DND-41 (cell line): Measurements from ENCODE around the gene C19orf47.
"Not testable (repeated sequence)": the region's sequence is repeated elsewhere in the genome, so short reads cannot be mapped to it uniquely, and the experiment has no call there.

Source experiments
- ATAC-seq: fragments of 200-7000 bp; cut with Tn5 transposase; 3 replicates; pipeline ENCODE4 v1.9.1; 2021; ENCODE audit warnings: low read depth; ENCODE audit not compliant: insufficient read depth
- DNase-seq: peaks from one replicate; pipeline ENCODE4 v3.0.0-alpha.2; 2020
- H2AFZ ChIP-seq: 2 replicates; pipeline ENCODE4 v1.6.0; 2012; ENCODE audit warnings: low read depth, low read length
- H3K27ac ChIP-seq: 2 replicates; pipeline ENCODE4 v1.5.1; 2012; ENCODE audit warnings: low read length, inconsistent platforms
- H3K27me3 ChIP-seq: fragments of 200-600 bp; sonication (generic); 2 replicates; pipeline ENCODE4 v1.6.0; 2012; ENCODE audit warnings: low read length, mild to moderate bottlenecking, inconsistent platforms; ENCODE audit not compliant: insufficient read depth, poor library complexity
- H3K36me3 ChIP-seq: 2 replicates; pipeline ENCODE4 v1.5.1; 2012; ENCODE audit warnings: low read length, inconsistent platforms; ENCODE audit not compliant: insufficient read depth
- H3K4me1 ChIP-seq: 2 replicates; pipeline ENCODE4 v1.5.1; 2012; ENCODE audit warnings: mild to moderate bottlenecking, low read length; ENCODE audit not compliant: insufficient read depth
- H3K4me2 ChIP-seq: 2 replicates; pipeline ENCODE4 v1.6.0; 2012; ENCODE audit warnings: mild to moderate bottlenecking, moderate library complexity, low read length, inconsistent platforms; ENCODE audit not compliant: insufficient read depth
- H3K4me3 ChIP-seq, 2 experiments: fragments of 200-600 bp in 1 of 2; shearing (Covaris generic) in 1 of 2; 2 replicates each; pipeline ENCODE4 v1.5.1; 2012 to 2016; ENCODE audit warnings: inconsistent platforms in 2 of 2, low read length in 2 of 2, mild to moderate bottlenecking in 2 of 2, low read depth in 1 of 2, moderate library complexity in 1 of 2
- H3K79me2 ChIP-seq: 2 replicates; pipeline ENCODE4 v1.6.0; 2012; ENCODE audit warnings: low read length, inconsistent platforms; ENCODE audit not compliant: insufficient read depth
- H3K9ac ChIP-seq: 2 replicates; pipeline ENCODE4 v1.6.0; 2012; ENCODE audit warnings: low read depth, mild to moderate bottlenecking, inconsistent platforms, low read length, moderate library complexity
- H3K9me3 ChIP-seq: 2 replicates; pipeline ENCODE4 v1.5.1; 2012; ENCODE audit warnings: low read length, moderate library complexity, mild to moderate bottlenecking, inconsistent platforms; ENCODE audit not compliant: insufficient read depth, severe bottlenecking
- H4K20me1 ChIP-seq: 2 replicates; pipeline ENCODE4 v1.6.0; 2012; ENCODE audit warnings: low read length; ENCODE audit not compliant: insufficient read depth
- CTCF ChIP-seq: IDR thresholded peaks from 2 replicates; pipeline ENCODE4 v1.5.1; 2012; ENCODE audit warnings: borderline replicate concordance, low read length, moderate library complexity, mild to moderate bottlenecking; ENCODE audit not compliant: poor library complexity, severe bottlenecking; ENCODE audit errors: extremely low read depth
- EZH2 ChIP-seq: IDR thresholded peaks from 3 replicates; pipeline ENCODE4 v1.6.1; 2012; ENCODE audit warnings: borderline replicate concordance, low read depth, mild to moderate bottlenecking, moderate library complexity, low read length, inconsistent platforms; ENCODE audit not compliant: severe bottlenecking

The C19orf47 gene

GRCh38 chr19:40335855-40336600 is 12.2 kb downstream of the C19orf47 start:
- no peaks in the 10 kb centered on the region for H3K27me3 ChIP-seq
- DNase-seq (no peak), ATAC-seq (no peak)
- no peak overlapping the region for H3K4me2 ChIP-seq
- H3K36me3 ChIP-seq, result peaks cover 69% of the 10 kb centered on the region
- H3K79me2 ChIP-seq, result peaks cover 28% of the 10 kb centered on the region
- no peak overlapping the region for H2AFZ ChIP-seq
- TF ChIP-seq CTCF (no peak), EZH2 (no peak)
- no peaks in the 10 kb centered on the region for H3K4me1 ChIP-seq
- no peak overlapping the region for H3K4me3 ChIP-seq
- no peak overlapping the region for H3K9ac ChIP-seq
- H3K27ac ChIP-seq, result no peak overlapping the region
- H3K9me3 ChIP-seq, result no peaks in the 10 kb centered on the region
- H4K20me1 ChIP-seq, result peaks cover 27% of the 10 kb centered on the region

- no peak overlapping the region for H2AFZ ChIP-seq
- no peak overlapping the region for H3K4me3 ChIP-seq
- peaks cover 72% of the 10 kb centered on the region for H3K36me3 ChIP-seq
- H3K4me2 ChIP-seq, result no peak overlapping the region
- H3K9ac ChIP-seq, result no peak overlapping the region
- DNase-seq (no peak), ATAC-seq (no peak)
- H4K20me1 ChIP-seq, result peaks cover 27% of the 10 kb centered on the region
- no peaks in the 10 kb centered on the region for H3K9me3 ChIP-seq
- no peak for TF ChIP-seq EZH2
- TF ChIP-seq CTCF, result no peak
- no peaks in the 10 kb centered on the region for H3K27me3 ChIP-seq
- H3K79me2 ChIP-seq, result peaks cover 28% of the 10 kb centered on the region
- no peaks in the 10 kb centered on the region for H3K4me1 ChIP-seq
- no peak overlapping the region for H3K27ac ChIP-seq
These were observed 13.1 kb downstream of the C19orf47 start for GRCh38 chr19:40335101-40335500.

GRCh38 chr19:40333083-40333482 is 15.1 kb downstream of the C19orf47 start:
- not testable (repeated sequence) for H3K9ac ChIP-seq, H3K27ac ChIP-seq, H3K9me3 ChIP-seq, ATAC-seq, H3K27me3 ChIP-seq, H3K4me2 ChIP-seq, DNase-seq, H2AFZ ChIP-seq, H3K4me1 ChIP-seq, H3K4me3 ChIP-seq
- H4K20me1 ChIP-seq, result peaks cover 27% of the 10 kb centered on the region
- H3K79me2 ChIP-seq, result peaks cover 15% of the 10 kb centered on the region
- H3K36me3 ChIP-seq, result peaks cover 78% of the 10 kb centered on the region

- H3K79me2 ChIP-seq, result peaks cover 12% of the 10 kb centered on the region
- no peak overlapping the region for H3K4me3 ChIP-seq
- peaks cover 79% of the 10 kb centered on the region for H3K36me3 ChIP-seq
- H4K20me1 ChIP-seq, result peaks cover 27% of the 10 kb centered on the region
- no peak overlapping the region for H3K27ac ChIP-seq
- ATAC-seq (no peak), DNase-seq (no peak)
- H3K9ac ChIP-seq, result no peak overlapping the region
- no peak for TF ChIP-seq CTCF
- no peak for TF ChIP-seq EZH2
- H3K9me3 ChIP-seq, result no peaks in the 10 kb centered on the region
- H3K4me2 ChIP-seq, result no peak overlapping the region
- H3K27me3 ChIP-seq, result no peaks in the 10 kb centered on the region
- no peak overlapping the region for H2AFZ ChIP-seq
- H3K4me1 ChIP-seq, result no peaks in the 10 kb centered on the region
These were observed 15.5 kb downstream of the C19orf47 start for GRCh38 chr19:40332669-40333068.
